Measurements from ENCODE around the gene WWC2. TPM values are rescaled to one million over a fixed set of nuclear protein-coding genes. Genes with fewer than 3 reads are reported as not detected.

WWC2 gene
- total and polyA plus RNA-seq, 2 experiments from 2014 or later = 50.5 to 74.2 TPM

DNA sequence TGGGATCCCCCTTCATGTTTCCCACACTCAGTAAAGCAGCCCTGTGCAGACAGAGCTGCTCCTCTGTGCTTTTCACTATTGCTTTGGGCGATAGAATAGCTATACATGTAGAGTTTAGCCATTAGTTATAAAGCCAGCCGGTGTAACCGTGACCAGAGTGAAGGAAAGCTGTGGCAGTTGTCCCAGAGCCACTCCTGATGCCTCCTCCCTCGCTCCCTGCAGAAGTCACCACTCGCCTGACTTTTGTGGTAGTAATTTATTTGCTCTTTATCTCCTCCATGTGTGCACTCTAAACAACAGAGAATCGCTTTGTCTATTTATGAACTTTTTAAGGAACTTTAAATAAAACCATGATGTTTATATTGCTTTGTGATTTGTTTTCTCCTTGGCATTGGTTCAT lies 41.8 kb upstream of the WWC2 start:
- Histone ChIP-seq H3K4me2 (no peak overlapping the region), H3K79me2 (replicated peaks; ENCODE audit: insufficient read depth) (no peaks in the 10 kb centered on the region), H2AFZ (no peak overlapping the region), H3K4me3 (no peak overlapping the region), H3K27ac (ENCODE audit: low read depth) (no peak overlapping the region), H3F3A (replicated peaks; ENCODE audit: low read depth) (no peaks in the 10 kb centered on the region; the same call in 1 of the 2 replicates), H3K27me3 (ENCODE audit: insufficient read depth) (no peaks in the 10 kb centered on the region), H3K9me2 (ENCODE audit: insufficient read depth) (no peaks in the 10 kb centered on the region), H3K36me3 (ENCODE audit: insufficient read depth) (no peaks in the 10 kb centered on the region), H4K20me1 (replicated peaks; ENCODE audit: insufficient read depth) (no peaks in the 10 kb centered on the region), H3K4me1 (ENCODE audit: insufficient read depth) (no peaks in the 10 kb centered on the region)
- no peaks in the 10 kb centered on the region; the same call in 2 of the 3 replicates for H3K9me3 Mint-ChIP-seq
- no peaks in the 10 kb centered on the region for H3K27me3 Mint-ChIP-seq (ENCODE audit: insufficient read depth, low read depth, poor library complexity)
- H3K4me3 Mint-ChIP-seq = no peak overlapping the region
- no peak for DNase-seq (ENCODE audit: low spot score)
- H3K4me1 Mint-ChIP-seq = no peaks in the 10 kb centered on the region
- no peak for TF ChIP-seq CREB1 (CRISPR knock-in tag; IDR thresholded peaks at IDR 0.05; ENCODE audit: low read depth)
- no peak for TF ChIP-seq EZH2phosphoT487 (IDR thresholded peaks at IDR 0.05; ENCODE audit: unreplicated experiment)
- TF ChIP-seq JUNB (IDR thresholded peaks at IDR 0.05; ENCODE audit: unreplicated experiment) = no peak
- TF ChIP-seq STAT1 (IDR thresholded peaks at IDR 0.05; ENCODE audit: unreplicated experiment) = no peak
- no peak for TF ChIP-seq ZNF331 (CRISPR knock-in tag; IDR thresholded peaks at IDR 0.05; ENCODE audit: low read depth)
- no peak for TF ChIP-seq ETS1 (IDR thresholded peaks at IDR 0.05)
- TF ChIP-seq CTCF (conservative IDR thresholded peaks at IDR 0.05; ENCODE audit: low read depth in 2 of 2) = no peak
- TF ChIP-seq, protein P1, sequence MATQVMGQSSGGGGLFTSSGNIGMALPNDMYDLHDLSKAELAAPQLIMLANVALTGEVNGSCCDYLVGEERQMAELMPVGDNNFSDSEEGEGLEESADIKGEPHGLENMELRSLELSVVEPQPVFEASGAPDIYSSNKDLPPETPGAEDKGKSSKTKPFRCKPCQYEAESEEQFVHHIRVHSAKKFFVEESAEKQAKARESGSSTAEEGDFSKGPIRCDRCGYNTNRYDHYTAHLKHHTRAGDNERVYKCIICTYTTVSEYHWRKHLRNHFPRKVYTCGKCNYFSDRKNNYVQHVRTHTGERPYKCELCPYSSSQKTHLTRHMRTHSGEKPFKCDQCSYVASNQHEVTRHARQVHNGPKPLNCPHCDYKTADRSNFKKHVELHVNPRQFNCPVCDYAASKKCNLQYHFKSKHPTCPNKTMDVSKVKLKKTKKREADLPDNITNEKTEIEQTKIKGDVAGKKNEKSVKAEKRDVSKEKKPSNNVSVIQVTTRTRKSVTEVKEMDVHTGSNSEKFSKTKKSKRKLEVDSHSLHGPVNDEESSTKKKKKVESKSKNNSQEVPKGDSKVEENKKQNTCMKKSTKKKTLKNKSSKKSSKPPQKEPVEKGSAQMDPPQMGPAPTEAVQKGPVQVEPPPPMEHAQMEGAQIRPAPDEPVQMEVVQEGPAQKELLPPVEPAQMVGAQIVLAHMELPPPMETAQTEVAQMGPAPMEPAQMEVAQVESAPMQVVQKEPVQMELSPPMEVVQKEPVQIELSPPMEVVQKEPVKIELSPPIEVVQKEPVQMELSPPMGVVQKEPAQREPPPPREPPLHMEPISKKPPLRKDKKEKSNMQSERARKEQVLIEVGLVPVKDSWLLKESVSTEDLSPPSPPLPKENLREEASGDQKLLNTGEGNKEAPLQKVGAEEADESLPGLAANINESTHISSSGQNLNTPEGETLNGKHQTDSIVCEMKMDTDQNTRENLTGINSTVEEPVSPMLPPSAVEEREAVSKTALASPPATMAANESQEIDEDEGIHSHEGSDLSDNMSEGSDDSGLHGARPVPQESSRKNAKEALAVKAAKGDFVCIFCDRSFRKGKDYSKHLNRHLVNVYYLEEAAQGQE (IDR thresholded peaks at IDR 0.05; ENCODE audit: unreplicated experiment) = no peak
- TF ChIP-seq EZH2 (IDR thresholded peaks at IDR 0.05; ENCODE audit: low read depth, unreplicated experiment) = no peak
- no peak for TF ChIP-seq POLR2AphosphoS5 (IDR thresholded peaks at IDR 0.05; ENCODE audit: low read depth)
- no peak for TF ChIP-seq NANOG (IDR thresholded peaks at IDR 0.05; ENCODE audit: borderline replicate concordance)
- no peak for TF ChIP-seq ZNF114 (CRISPR knock-in tag; IDR thresholded peaks at IDR 0.05)
- TF ChIP-seq, protein P2, sequence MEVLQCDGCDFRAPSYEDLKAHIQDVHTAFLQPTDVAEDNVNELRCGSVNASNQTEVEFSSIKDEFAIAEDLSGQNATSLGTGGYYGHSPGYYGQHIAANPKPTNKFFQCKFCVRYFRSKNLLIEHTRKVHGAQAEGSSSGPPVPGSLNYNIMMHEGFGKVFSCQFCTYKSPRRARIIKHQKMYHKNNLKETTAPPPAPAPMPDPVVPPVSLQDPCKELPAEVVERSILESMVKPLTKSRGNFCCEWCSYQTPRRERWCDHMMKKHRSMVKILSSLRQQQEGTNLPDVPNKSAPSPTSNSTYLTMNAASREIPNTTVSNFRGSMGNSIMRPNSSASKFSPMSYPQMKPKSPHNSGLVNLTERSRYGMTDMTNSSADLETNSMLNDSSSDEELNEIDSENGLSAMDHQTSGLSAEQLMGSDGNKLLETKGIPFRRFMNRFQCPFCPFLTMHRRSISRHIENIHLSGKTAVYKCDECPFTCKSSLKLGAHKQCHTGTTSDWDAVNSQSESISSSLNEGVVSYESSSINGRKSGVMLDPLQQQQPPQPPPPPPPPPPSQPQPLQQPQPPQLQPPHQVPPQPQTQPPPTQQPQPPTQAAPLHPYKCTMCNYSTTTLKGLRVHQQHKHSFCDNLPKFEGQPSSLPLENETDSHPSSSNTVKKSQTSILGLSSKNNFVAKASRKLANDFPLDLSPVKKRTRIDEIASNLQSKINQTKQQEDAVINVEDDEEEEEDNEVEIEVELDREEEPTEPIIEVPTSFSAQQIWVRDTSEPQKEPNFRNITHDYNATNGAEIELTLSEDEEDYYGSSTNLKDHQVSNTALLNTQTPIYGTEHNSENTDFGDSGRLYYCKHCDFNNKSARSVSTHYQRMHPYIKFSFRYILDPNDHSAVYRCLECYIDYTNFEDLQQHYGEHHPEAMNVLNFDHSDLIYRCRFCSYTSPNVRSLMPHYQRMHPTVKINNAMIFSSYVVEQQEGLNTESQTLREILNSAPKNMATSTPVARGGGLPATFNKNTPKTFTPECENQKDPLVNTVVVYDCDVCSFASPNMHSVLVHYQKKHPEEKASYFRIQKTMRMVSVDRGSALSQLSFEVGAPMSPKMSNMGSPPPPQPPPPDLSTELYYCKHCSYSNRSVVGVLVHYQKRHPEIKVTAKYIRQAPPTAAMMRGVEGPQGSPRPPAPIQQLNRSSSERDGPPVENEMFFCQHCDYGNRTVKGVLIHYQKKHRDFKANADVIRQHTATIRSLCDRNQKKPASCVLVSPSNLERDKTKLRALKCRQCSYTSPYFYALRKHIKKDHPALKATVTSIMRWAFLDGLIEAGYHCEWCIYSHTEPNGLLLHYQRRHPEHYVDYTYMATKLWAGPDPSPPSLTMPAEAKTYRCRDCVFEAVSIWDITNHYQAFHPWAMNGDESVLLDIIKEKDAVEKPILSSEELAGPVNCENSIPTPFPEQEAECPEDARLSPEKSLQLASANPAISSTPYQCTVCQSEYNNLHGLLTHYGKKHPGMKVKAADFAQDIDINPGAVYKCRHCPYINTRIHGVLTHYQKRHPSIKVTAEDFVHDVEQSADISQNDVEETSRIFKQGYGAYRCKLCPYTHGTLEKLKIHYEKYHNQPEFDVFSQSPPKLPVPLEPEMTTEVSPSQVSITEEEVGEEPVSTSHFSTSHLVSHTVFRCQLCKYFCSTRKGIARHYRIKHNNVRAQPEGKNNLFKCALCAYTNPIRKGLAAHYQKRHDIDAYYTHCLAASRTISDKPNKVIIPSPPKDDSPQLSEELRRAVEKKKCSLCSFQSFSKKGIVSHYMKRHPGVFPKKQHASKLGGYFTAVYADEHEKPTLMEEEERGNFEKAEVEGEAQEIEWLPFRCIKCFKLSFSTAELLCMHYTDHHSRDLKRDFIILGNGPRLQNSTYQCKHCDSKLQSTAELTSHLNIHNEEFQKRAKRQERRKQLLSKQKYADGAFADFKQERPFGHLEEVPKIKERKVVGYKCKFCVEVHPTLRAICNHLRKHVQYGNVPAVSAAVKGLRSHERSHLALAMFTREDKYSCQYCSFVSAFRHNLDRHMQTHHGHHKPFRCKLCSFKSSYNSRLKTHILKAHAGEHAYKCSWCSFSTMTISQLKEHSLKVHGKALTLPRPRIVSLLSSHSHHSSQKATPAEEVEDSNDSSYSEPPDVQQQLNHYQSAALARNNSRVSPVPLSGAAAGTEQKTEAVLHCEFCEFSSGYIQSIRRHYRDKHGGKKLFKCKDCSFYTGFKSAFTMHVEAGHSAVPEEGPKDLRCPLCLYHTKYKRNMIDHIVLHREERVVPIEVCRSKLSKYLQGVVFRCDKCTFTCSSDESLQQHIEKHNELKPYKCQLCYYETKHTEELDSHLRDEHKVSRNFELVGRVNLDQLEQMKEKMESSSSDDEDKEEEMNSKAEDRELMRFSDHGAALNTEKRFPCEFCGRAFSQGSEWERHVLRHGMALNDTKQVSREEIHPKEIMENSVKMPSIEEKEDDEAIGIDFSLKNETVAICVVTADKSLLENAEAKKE (CRISPR knock-in tag; IDR thresholded peaks at IDR 0.05) = no peak
- no peak for ATAC-seq
- H3K36me3 Mint-ChIP-seq (ENCODE audit: low read depth) = no peaks in the 10 kb centered on the region
- no peak overlapping the region for H3K27ac Mint-ChIP-seq
